MM.1S (cell line): Measurements from ENCODE around the gene GNE.
"Not testable (repeated sequence)": the region's sequence is repeated elsewhere in the genome, so short reads cannot be mapped to it uniquely, and the experiment has no call there.

ENCODE experiments used
- DNase-seq: peaks from one replicate; pipeline ENCODE4 v3.0.0-alpha.2; 2015
- H2AFZ ChIP-seq: fragments of 300-600 bp; sonication (generic); 2 replicates; pipeline ENCODE4 v1.6.0; 2016; ENCODE audit warnings: antibody characterized with exemption, low read length
- H3F3A ChIP-seq: fragments of 300-600 bp; sonication (generic); 2 replicates; pipeline ENCODE4 v1.6.1; 2016; ENCODE audit warnings: mild to moderate bottlenecking, antibody characterized with exemption, low read length, moderate library complexity, mixed read lengths; ENCODE audit not compliant: insufficient read depth
- H3K27ac ChIP-seq: fragments of 300-600 bp; sonication (generic); 2 replicates; pipeline ENCODE4 v1.5.1; 2016; ENCODE audit warnings: mild to moderate bottlenecking, low read length
- H3K27me3 ChIP-seq: fragments of 300-600 bp; sonication (generic); replicated peaks from 2 replicates; pipeline ENCODE4 v1.6.0; 2016; ENCODE audit warnings: low read length; ENCODE audit not compliant: insufficient read depth
- H3K36me3 ChIP-seq: fragments of 300-600 bp; sonication (generic); replicated peaks from 2 replicates; pipeline ENCODE4 v1.6.1; 2016; ENCODE audit warnings: mild to moderate bottlenecking, low read length, mixed read lengths; ENCODE audit not compliant: insufficient read depth
- H3K4me1 ChIP-seq: fragments of 300-600 bp; sonication (generic); 2 replicates; pipeline ENCODE4 v1.6.1; 2016; ENCODE audit warnings: low read length, mixed read lengths
- H3K4me2 ChIP-seq: fragments of 300-600 bp; sonication (generic); 2 replicates; pipeline ENCODE4 v1.6.0; 2016; ENCODE audit warnings: low read depth, low read length
- H3K4me3 ChIP-seq: fragments of 300-600 bp; sonication (generic); 2 replicates; pipeline ENCODE4 v1.5.1; 2016; ENCODE audit warnings: low read length, mixed read lengths
- H3K79me2 ChIP-seq: fragments of 300-600 bp; sonication (generic); 2 replicates; pipeline ENCODE4 v1.6.1; 2016; ENCODE audit warnings: mixed run types, low read length, mixed read lengths
- H3K9ac ChIP-seq: fragments of 300-600 bp; sonication (generic); 2 replicates; pipeline ENCODE4 v1.6.1; 2016; ENCODE audit warnings: low read length, mixed read lengths
- H3K9me2 ChIP-seq: fragments of 300-600 bp; sonication (generic); replicated peaks from 2 replicates; pipeline ENCODE4 v1.6.1; 2016; ENCODE audit warnings: mild to moderate bottlenecking, low read length, mixed read lengths; ENCODE audit not compliant: insufficient read depth
- H3K9me3 ChIP-seq: fragments of 300-600 bp; sonication (generic); replicated peaks from 2 replicates; pipeline ENCODE4 v1.6.1; 2016; ENCODE audit warnings: mild to moderate bottlenecking, low read length, mixed read lengths; ENCODE audit not compliant: insufficient read depth
- H4K20me1 ChIP-seq: fragments of 300-600 bp; sonication (generic); 2 replicates; pipeline ENCODE4 v1.6.1; 2016; ENCODE audit warnings: mild to moderate bottlenecking, low read length, moderate library complexity, mixed read lengths; ENCODE audit not compliant: insufficient read depth
- CTCF ChIP-seq: fragments of 300-600 bp; sonication (generic); IDR thresholded peaks from 2 replicates; pipeline ENCODE4 v1.5.1; 2016; ENCODE audit warnings: antibody characterized with exemption, low read length, mixed read lengths
- EZH2 ChIP-seq: fragments of 300-600 bp; sonication (generic); optimal IDR thresholded peaks from 2 replicates; pipeline ENCODE3; 2017; ENCODE audit warnings: low read depth, mild to moderate bottlenecking, antibody characterized with exemption, low read length, mixed read lengths
- EZH2phosphoT487 ChIP-seq: fragments of 300-600 bp; sonication (generic); IDR thresholded peaks from 2 replicates; pipeline ENCODE4 v1.6.1; 2018; ENCODE audit warnings: antibody characterized with exemption, low read length

GNE gene

GRCh38 chr9:36250079-36250478 is 8.2 kb downstream of the GNE start:
- Histone ChIP-seq H2AFZ (no peak overlapping the region), H3K79me2 (no peaks in the 10 kb centered on the region), H3K27ac (no peak overlapping the region), H3K4me2 (no peak overlapping the region), H3K9me2 (no peaks in the 10 kb centered on the region), H3K36me3 (no peaks in the 10 kb centered on the region), H3K9ac (no peak overlapping the region), H4K20me1 (no peaks in the 10 kb centered on the region), H3K9me3 (no peaks in the 10 kb centered on the region), H3K4me1 (peaks cover 11% of the 10 kb centered on the region), H3K27me3 (no peaks in the 10 kb centered on the region), H3F3A (peaks cover 15% of the 10 kb centered on the region), H3K4me3 (no peak overlapping the region)
- TF ChIP-seq EZH2phosphoT487 = no peak
- TF ChIP-seq EZH2 = no peak
- no peak for TF ChIP-seq CTCF
- no peak for DNase-seq

GRCh38 chr9:36249189-36249588 is 9.1 kb downstream of the GNE start:
- H3K4me3 ChIP-seq = peak overlapping the region; percentile 20; the same call in 1 of the 2 replicates
- H3K9me2 ChIP-seq = no peaks in the 10 kb centered on the region
- peak; percentile 45 for DNase-seq
- no peak overlapping the region for H3K9ac ChIP-seq
- peak overlapping the region; percentile 18; the same call in 1 of the 2 replicates for H3K27ac ChIP-seq
- H3K4me1 ChIP-seq = peaks cover 11% of the 10 kb centered on the region
- H3K27me3 ChIP-seq = no peaks in the 10 kb centered on the region
- H3K36me3 ChIP-seq = no peaks in the 10 kb centered on the region
- H3K4me2 ChIP-seq = peak overlapping the region; percentile 69
- no peaks in the 10 kb centered on the region for H4K20me1 ChIP-seq
- H3K9me3 ChIP-seq = no peaks in the 10 kb centered on the region
- no peaks in the 10 kb centered on the region for H3K79me2 ChIP-seq
- peaks cover 15% of the 10 kb centered on the region for H3F3A ChIP-seq
- H2AFZ ChIP-seq = no peak overlapping the region
- TF ChIP-seq EZH2 = no peak
- TF ChIP-seq CTCF = no peak
- no peak for TF ChIP-seq EZH2phosphoT487

DNA sequence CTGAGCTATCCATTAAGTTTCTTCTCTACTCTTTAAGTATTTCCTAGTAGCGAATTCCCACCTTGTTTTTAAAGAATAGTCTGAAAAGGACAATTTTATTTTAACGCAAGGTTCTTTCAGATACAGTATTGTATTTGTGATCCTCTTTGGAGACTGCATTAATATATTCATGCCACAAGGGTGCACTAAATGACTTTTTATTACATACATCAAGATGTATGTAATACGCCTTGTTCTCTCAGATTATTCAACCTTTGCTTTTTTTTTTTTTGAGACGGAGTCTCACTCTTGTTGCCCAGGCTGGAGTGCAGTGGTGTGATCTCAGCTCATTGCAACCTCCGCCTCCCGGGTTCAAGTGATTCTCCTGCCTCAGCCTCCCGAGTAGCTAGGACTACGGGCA is 10.2 kb downstream of the GNE start:
- not testable (repeated sequence) for H3K9me2 ChIP-seq, H3K4me2 ChIP-seq, H3K9ac ChIP-seq, H4K20me1 ChIP-seq, H3K4me3 ChIP-seq, H3K79me2 ChIP-seq, H3K9me3 ChIP-seq, H3K27me3 ChIP-seq, H3K27ac ChIP-seq, H2AFZ ChIP-seq, H3K36me3 ChIP-seq
- peaks cover 15% of the 10 kb centered on the region for H3F3A ChIP-seq
- TF ChIP-seq CTCF = peak; percentile 29; the same call in 1 of the 2 replicates
- H3K4me1 ChIP-seq = peaks cover 11% of the 10 kb centered on the region
- DNase-seq = peak; percentile 56
